Activated CD4-positive, alpha-beta T cell treated with anti-CD3 and anti-CD28 coated beads, Interleukin-2, amount 50 U/mL, for 1 hour (primary cell): ENCODE data around the gene TRAF3IP1.
A peak's percentile ranks its signal among the peaks of the same experiment; 100 is the strongest.

Experiments
- DNase-seq: peaks from one replicate; pipeline ENCODE4 v3.0.0-alpha.2; 2020

TRAF3IP1 gene

DNA sequence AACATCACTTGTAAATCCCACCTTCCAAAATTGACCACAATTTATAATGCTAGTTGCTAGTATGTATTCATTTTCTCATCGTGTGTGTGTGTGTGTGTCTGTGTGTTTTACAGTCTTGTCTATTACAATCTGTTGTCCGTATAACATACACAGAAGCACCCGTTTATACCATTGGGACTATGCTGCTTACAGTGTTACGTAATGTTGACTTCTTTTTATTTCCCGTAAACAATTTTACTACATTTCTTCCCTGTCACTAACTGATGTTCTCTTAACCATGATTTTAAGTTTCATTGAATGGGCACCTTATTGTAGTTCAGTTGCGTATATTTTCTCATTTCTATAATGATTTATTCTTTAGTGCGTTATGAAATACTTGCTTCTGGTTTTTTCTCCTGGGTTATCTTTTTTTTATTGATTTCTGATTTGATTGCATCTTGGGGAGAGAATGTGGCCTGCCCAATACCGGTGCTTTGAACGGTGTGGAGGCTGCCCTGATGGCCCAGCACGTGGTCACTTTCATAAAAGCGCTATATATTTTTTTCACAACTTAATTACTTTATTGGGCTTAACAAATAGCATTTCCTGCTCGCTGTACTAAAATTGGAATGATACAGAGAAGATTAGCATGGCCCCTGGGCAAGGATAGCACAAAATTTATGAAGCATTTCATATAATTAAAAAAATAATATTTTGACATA is 91.9 kb downstream of the TRAF3IP1 start:
- DNase-seq: no peak

GRCh38 chr2:238413368-238413767 is 93.0 kb downstream of the TRAF3IP1 start:
- no peak for DNase-seq

- no peak for DNase-seq
Observed at GRCh38 chr2:238415036-238415764, 94.9 kb downstream of the TRAF3IP1 start.

DNA sequence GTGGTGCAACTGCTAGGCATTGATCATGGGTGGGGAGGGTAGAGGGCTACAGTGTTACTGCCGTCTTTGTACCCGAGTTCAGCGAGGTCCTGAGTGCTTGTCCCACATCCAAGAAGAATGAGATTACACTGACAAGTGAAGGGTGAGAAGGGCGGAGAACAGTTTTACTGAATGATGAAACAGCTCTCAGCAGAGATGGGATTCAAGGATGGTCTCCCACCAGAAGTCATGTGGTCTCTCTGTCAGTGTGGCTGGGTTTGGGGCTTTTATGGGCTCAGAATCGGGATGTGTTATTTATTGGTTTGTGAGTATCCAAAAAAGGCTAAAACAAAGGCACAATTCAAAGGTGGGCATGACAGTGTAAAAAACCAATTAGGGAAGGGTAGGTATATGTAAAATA is 95.6 kb downstream of the TRAF3IP1 start:
- DNase-seq: no peak

DNA sequence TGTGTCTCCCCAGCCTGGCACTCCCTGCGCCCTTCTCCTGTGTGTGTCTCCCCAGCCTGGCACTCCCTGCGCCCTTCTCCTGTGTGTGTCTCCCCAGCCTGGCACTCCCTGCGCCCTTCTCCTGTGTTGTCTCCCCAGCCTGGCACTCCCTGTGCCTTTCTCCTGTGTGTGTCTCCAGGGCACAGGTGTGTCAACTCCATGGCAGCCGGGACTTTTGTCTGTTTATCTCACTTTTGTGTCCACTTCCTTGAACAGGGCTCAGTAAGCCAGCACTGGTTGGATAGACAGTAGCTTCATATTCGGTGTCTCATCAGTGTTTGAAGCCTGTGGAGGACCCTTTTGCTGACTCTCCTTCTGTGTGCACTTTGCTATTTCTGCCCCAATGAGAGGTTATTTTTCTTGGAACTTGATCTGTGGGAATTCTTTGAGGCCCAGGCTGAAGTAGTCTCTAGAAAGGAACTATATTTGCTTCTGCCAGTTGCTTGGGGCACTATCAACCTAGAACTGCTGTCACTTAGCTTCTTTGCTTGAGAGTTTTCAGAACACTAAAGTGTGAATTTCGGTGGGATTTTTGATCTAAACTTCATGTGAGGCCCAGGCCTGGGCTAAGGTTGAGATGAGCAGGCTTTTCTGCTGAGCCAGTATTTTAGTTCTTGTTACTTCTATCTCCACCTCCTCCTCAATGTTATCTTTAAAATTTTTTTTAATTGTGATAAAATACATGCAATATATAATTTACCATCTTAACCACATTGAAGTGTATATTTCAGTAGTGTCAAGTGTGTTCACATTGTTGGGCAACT is 98.1 kb downstream of the TRAF3IP1 start:
- no peak for DNase-seq

DNA sequence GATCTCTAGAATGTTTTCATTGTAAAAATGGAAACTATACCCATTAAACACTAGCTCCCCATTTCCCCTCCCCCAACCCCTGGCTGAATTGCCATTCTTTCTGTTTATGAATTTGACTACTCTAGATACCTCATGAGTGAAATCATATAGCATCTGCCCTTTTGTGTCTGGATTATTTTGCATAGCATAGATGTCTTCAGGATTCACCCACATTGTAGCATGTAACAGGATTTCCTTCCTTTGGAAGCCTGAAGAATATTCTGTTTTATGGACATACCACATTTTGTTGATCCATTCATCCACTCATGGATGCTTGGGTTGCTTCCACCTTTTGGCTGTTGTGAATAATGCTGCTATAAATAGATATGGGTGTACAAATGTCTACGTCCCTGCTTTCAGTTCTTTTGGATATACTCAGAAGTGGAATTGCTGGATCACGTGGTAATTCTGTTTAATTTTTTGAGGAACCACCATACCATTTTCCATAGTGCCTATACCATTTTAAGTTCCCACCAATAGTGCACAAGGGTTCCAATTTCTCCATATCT is 98.8 kb downstream of the TRAF3IP1 start:
- no peak for DNase-seq

DNA sequence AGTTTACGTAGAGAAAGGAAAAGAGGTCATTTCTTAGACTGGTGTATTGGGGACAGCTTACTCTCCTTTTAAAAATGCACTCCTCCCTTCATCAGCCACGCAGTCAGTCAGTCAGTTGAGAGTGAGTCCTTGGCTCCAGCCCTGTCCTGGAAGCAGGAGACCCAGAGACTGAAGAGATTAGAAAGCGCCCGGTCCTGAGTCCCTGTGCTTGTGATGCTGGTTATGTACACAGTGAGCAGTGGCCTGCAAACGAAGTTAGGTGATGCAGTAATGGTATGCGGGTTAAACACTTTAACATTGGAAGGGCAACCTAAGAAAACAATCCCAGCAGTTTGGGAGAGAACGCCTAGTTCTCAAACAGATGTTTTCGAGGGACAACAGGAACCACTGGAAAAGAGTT is 100.1 kb downstream of the TRAF3IP1 start:
- no peak for DNase-seq

DNA sequence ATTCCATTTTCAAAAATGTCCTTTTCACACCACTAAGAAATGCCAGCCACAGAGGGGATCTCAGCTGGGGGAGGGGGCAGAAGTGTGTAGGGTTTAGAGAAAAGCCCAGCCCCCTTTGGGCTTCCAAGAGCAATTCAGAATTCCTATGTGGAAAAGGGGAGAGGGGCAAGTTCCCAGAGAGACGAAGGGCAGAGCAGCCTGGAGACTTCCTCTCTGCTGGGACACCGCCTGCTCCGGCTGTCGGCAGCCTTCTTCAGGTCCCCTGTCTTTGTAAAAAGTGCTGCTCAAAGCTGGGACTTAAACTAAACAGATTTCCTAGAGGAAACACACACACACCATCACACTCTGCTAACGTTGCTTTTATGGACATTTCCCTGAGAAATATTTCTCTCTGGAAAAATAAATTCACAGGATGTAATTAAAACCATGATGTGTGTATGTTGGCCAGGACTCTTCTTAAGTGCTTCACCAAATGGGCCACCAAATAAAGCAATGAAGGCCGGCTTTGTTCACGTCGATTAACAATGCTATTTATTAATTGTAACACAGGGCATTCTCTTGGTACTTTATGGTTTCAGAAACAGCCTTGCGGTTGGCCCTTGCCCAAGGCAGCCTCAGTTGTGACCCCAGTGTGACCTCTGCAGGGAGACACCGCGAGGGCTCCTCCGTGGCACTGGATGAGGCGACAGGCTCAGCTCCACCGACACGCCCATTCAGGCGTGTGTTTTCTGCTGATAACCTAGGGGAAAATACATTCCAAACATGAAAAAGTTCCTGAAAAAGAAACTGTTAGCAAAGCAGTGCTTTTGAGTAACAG is 100.8 kb downstream of the TRAF3IP1 start:
- DNase-seq: no peak

DNA sequence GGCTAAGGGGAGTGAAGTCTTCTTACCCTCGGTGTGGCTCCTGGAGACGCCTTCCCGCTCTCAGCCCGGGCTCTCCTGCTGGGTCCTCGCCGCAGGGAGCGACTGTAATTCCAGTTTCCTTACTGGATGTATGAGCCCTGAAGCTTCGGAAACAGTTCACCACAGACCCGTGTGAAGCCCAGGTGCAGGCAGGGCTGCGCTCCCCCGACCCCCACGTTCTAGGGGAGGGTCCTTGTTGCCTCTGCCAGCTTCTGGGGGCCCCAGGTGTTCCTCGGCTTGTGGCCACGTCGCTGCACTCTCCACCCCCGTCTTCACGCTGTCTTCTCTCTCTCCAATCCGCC is 101.3 kb downstream of the TRAF3IP1 start:
- DNase-seq: no peak

DNA sequence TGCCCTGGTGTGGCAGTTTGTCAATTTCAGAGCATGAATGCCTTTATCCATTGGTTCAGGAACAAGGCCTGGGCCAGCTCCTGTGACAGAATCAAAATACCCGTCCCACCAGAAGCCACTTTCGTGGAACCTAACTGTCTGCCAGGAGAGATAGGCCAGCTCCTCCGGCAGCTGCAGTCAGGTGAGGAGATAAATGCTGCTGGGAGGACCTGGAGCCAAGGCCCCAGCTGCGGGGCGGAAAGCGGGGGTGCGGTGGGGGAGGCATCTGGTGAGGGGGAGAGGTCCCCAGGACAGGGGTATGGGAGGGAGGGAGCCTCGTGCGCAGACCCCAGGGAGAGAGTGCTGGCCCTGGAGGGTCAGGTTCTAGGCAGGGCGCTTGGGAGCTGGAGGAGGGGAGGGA is 102.0 kb downstream of the TRAF3IP1 start:
- no peak for DNase-seq

DNA sequence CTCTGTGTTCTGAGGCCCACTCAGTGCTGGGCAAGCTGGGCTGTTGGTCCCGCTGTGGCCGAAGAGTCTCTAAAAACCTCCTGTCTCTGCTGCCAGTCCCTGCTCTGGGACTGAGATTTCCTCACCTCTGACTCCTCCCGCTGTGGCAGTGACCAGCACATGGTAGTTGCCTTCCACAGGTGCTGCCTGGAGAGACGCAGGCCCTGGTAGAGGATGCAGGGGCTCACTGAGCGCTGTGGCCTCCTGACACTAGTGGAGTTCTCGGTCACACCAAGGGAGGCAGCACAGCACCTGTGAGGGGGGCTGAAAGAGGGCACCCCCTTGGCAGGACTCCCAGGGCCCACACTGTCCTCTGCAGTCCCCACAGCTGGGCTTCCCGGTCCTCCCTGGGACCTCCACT is 102.6 kb downstream of the TRAF3IP1 start:
- no peak for DNase-seq

- DNase-seq: no peak
Observed at GRCh38 chr2:238423561-238424312, 103.4 kb downstream of the TRAF3IP1 start.

DNA sequence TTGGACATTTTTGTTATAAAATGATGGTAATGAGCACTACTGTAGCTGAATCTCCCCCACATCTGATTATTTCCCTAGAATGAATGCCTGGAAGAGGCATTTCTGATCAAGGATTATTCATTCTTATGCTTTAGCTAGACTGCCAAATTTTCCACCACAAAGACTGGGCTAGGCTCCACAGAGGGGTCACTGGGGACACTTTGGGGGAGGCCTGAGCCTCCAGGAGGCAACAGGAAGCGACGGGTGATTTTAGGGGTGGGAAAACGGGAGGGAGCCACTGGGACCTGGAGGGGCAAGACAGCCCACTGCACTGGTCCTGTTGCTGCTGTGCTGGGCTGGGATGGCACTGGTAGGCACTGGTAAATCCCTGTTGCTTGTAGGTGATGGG is 104.0 kb downstream of the TRAF3IP1 start:
- no peak for DNase-seq

DNA sequence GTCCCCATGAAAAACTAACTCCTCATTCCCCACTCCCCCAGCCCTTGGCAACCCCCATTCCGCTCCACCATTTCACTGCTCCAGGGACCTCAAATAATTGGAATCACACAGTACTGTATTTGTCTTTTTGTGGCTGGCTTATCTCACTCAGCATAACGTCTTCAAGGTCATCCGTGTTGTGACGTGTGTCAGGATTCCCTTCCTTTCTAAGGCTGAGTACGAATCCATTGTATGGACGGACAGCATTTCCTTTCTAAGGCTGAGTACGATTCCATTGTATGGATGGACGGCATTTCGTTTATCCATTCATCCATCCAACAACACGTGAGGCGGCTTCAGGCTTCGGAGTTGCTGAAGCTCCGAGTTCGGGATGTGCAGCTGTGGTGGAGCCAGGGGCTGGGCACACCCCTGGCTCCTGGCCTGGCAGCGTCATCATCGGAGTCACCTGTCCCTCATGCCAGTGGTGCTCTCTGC is 105.2 kb downstream of the TRAF3IP1 start:
- no peak for DNase-seq

GRCh38 chr2:238425979-238426567 is 105.8 kb downstream of the TRAF3IP1 start:
- DNase-seq: no peak

DNA sequence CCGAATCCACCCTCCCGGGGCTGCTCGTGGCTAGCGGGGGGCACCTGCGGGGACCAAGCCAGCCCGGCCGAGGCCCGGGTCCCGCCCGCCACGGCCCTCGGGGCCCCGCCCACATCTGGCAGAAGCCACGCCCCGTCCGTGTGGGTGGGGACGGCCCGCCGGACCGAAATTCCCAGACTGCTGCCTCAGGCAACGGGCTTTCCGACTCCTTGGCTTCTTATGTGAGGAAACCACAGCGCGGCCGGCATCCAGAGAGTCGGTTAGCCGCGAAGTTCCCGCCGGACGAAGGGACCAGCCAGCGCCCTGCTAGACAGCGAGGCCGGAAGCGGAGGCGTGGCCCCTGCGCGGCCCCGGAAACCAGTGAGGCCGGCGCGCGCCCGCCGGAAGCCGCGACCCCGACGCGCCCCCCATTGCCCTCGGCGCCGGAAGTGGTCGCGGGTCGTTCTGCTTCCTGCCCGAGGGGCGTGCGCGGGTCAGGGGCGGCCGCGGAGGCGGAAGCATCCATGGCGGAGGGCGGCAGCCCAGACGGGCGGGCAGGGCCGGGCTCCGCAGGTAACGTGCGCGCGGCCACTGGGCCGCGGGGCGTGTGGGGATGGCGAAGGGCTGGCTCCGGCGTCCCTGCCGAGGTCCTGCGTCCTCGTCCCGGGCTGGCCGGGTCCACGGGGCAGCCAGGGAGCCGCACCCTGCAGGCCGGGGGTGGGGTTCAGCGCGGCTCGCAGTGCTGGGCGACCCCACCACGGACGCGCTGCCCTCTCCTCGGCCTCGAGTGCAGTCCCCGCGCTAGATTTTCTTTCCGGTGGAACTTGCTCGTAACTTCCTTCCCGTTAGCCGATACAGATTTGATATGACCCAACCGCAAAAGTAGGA is 106.5 kb downstream of the TRAF3IP1 start, which contains the start of gene ASB1:
ASB1 (plus strand) TSS at position 360 of the 867 bp plus-strand sequence; CDS start at position 504, 144 bp downstream.
- peak; percentile 63 for DNase-seq

DNA sequence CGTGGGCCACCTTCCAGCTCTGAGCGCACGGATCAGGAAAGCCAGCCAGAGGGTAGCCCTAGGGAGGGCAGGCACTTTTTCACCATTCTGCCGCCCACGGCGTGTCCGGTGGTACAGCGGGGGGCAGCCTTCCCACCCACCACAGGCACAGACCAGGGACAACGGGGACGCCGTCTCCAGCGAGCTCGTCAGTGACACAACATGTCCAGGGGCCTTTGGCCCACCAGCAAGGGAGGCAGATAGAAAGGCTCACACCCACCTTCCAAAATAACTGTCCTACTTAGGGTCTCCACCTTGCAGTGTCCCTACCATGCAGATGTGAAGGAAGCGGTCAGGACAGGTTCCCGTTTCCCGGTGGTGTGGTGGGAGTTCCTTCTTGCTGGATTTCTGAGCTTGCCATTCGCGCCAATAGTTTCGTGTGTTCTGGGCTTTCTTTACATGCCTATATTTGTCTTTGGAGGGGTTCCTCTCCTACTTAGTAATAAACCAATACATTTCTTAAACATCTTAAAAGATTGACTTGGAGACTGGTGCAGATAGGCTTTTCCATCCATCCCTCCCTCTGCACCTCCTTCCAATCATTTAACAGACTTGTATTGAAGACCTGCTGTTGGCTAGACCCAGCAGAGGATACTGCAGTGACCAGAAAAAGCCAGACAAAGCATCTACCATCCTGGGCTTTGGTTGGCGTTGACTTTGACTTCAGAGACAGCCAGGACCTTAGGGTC is 107.3 kb downstream of the TRAF3IP1 start:
- no peak for DNase-seq

DNA sequence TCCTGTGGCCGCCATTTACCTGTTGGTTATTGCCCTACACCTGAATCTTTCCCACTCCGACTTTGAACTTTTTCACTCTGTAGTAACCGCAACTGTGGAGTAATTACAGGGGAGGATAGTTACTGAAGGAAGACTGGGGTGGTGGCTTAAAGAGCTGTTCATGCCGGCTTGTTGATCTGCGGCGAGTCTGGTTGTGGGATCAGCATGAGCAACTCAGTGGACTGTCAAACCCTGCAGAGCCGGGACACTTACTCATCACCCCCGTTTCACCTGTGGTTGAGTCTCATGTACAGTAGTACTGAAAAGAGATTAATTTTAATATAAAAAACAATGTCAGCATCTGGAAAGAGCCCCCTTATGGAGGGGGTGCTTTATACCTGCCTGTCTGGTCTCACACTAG is 108.5 kb downstream of the TRAF3IP1 start:
- no peak for DNase-seq

- no peak for DNase-seq
Observed at GRCh38 chr2:238430781-238431180, 110.5 kb downstream of the TRAF3IP1 start.

DNA sequence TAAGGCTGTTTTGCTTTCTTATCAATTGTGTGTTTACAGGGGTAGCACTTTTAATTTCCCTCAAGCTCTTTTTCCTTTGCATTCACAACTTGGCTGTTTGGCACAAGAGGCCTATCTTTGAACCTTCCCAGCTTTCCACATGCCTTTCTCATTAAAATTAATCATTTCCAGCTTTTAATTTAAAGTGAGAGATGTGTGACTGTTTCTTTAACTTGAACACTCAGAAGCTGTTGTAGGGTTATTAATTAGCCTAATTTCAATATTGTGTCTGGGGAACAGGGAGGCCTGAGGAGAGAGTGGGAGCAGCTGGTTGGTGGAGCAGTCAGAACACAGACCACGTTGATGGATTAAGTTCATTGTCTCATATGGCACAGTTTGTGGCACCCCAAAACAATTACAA is 111.1 kb downstream of the TRAF3IP1 start:
- DNase-seq: no peak
